Esophagus muscularis mucosa (tissue), 4 donors: ENCODE data around the gene FGF6.

Experiments used
- EP300 ChIP-seq: sonication (generic); formaldehyde crosslinking; IDR thresholded peaks from one replicate; pipeline ENCODE4 v1.6.1; 2017; ENCODE audit warnings: antibody characterized with exemption
- POLR2AphosphoS5 ChIP-seq, 2 donors: sonication (generic); formaldehyde crosslinking; IDR thresholded peaks; one replicate each; pipeline ENCODE4 v1.6.1; 2017; ENCODE audit warnings: antibody characterized with exemption in 2 of 2
- TF ChIP-seq, protein P1 (sequence below), 3 experiments: fragments of 200-600 bp in 2 of 3; fragments of 450-650 bp in 1 of 3; sonication (generic) in 2 of 3; IDR thresholded peaks; one replicate each; pipeline ENCODE4 v1.5.1; 2017 to 2019; ENCODE audit warnings: antibody characterized with exemption in 3 of 3, mild to moderate bottlenecking in 2 of 3, moderate library complexity in 1 of 3

DNA sequence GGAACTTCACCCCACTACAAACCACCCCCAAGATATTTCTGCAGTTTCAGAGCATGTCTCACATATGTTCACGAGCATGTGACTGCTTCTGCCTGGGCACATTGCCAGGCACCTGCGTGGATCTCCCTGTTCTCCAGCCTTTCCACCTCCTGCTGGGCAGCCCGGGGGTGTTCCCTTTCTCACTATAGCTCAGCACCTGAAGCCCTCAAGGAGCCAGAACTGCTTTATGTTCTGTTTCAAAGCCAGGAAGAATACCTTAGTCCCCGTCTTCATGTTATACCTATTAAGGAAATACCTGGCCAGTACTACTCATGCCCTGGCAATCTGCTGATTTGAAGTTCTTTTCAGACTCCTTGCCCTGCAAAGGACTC, 4.2 kb upstream of the FGF6 start:
- TF ChIP-seq, protein P1, sequence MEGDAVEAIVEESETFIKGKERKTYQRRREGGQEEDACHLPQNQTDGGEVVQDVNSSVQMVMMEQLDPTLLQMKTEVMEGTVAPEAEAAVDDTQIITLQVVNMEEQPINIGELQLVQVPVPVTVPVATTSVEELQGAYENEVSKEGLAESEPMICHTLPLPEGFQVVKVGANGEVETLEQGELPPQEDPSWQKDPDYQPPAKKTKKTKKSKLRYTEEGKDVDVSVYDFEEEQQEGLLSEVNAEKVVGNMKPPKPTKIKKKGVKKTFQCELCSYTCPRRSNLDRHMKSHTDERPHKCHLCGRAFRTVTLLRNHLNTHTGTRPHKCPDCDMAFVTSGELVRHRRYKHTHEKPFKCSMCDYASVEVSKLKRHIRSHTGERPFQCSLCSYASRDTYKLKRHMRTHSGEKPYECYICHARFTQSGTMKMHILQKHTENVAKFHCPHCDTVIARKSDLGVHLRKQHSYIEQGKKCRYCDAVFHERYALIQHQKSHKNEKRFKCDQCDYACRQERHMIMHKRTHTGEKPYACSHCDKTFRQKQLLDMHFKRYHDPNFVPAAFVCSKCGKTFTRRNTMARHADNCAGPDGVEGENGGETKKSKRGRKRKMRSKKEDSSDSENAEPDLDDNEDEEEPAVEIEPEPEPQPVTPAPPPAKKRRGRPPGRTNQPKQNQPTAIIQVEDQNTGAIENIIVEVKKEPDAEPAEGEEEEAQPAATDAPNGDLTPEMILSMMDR (IDR thresholded peaks at IDR 0.05): no peak
- TF ChIP-seq EP300: no peak
- no peak for TF ChIP-seq POLR2AphosphoS5 (IDR thresholded peaks at IDR 0.05)
